Fibroblast of the aortic adventitia (primary cell): ENCODE results near the gene MRPL12. TPM values are rescaled to one million over a fixed set of nuclear protein-coding genes. Genes with fewer than 3 reads are reported as not detected.

Experiments
- DNase-seq: peaks from one replicate; pipeline ENCODE4 v3.0.0-alpha.2; 2010; ENCODE audit warnings: low read depth
- H3K4me3 ChIP-seq: 2 replicates; pipeline ENCODE4 v1.5.1; 2011; ENCODE audit warnings: low read depth, mild to moderate bottlenecking, control low read depth, low read length, moderate library complexity
- CTCF ChIP-seq: IDR thresholded peaks from 2 replicates; pipeline ENCODE4 v1.5.1; 2011; ENCODE audit warnings: mild to moderate bottlenecking, low read length, control low read depth, inconsistent platforms; ENCODE audit not compliant: insufficient read depth
- total RNA-seq: library from RNA; depleted of rRNA; stranded (reverse); fragments of >200 nt; gene quantifications from 2 replicates; pipeline ENCODE4 v1.2.3, GENCODE V29; 2012; ENCODE audit warnings: low replicate concordance

The MRPL12 gene
- total RNA-seq, 1 donor: 19.2 TPM

- TF ChIP-seq CTCF: no peak
- no peak for DNase-seq
- H3K4me3 ChIP-seq: no peak overlapping the region
Observed at GRCh38 chr17:81686614-81687013, 16.6 kb upstream of the MRPL12 start.

DNA sequence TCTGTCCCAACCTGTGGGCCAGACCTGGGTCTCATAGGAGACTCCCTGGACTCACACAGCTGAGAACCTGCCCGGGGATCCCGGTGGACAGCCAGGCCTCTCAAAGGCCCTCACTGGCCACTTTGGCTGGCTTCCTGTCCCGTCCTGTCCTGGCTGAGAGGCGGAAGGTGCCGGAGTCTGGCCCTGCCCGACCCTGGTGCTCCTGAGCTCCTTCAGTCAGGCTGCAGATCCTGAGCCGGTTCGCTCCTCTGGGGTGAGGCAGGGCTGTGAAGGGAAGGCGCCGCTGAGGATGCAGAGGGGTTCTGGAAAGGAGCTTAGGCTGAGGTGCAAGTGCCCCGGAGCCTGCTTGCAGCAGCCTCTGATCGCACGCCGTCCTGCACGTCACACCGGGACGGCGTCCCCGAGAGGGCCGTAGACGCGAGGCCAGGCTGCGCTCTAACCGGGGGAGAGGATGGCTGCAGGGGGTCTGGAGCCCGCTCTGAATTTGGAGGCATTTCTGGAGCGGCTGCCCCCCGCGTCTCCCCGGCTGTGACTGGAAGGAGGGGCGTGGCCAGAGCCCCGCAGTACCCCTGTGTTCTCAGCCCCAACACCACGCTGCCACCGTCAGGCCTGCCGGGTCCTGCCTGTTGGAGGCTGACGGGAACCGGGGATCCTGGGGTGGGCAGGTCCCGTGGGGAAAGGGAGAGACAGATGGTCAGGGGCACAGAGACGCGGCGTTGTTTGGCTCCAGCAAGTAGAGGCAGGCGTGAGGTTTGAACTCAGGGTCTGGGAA, 15.2 kb upstream of the MRPL12 start:
- no peak for DNase-seq
- H3K4me3 ChIP-seq: no peak overlapping the region
- no peak for TF ChIP-seq CTCF

DNA sequence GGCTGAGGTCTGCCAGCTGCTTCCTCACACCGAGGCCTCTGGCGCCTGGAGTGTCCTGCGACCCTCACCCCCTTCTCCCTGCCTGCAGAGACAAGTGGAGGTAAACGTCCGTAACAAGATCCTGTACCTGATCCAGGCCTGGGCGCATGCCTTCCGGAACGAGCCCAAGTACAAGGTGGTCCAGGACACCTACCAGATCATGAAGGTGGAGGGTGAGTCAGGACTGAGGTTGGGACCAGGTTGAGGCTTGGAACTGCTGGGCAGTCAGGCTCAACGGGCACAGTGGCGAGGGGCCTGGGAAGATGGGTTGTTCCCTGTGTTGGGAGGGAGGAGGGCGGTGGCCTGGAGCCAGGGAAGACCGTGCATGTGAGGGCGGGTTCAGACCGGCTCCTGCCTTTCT, 14.6 kb upstream of the MRPL12 start:
- DNase-seq: no peak
- no peak overlapping the region for H3K4me3 ChIP-seq
- no peak for TF ChIP-seq CTCF

DNA sequence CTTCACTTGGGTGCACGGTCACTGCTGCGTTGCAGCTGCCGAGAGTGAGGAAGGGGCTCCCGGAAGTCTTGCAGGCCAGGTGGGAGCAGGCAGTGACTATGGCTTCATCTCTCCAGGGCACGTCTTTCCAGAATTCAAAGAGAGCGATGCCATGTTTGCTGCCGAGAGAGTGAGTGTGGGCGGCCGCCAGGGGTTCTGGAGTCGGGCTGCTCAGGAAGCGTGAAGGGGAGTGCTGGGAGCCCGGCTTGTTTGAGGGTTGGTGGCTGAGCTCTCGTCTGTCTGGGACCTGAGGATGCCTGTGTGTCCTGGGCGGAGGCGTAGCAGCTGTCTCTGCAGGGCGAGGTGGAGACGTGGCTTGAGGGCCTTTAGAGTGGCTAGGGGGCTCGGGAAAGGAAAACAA, 13.1 kb upstream of the MRPL12 start:
- TF ChIP-seq CTCF: no peak
- H3K4me3 ChIP-seq: no peak overlapping the region
- no peak for DNase-seq

DNA sequence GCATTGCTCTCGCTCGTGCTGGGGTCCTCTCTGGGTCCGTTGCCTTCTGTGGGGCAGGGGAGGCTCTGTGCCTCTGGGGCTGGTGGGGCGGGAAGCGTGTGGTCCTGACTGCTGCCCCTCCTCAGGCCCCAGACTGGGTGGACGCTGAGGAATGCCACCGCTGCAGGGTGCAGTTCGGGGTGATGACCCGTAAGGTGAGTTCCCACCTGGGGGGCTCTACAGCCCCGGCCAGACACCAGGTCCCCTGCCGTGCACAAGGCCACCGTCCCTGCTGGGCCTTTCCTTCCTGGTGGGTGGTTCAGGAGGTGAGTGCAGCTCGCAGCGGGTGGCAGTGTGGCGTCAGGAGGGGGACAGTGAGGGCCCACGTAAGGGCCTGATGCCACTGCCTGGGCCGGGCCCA, 12.6 kb upstream of the MRPL12 start:
- TF ChIP-seq CTCF: no peak
- H3K4me3 ChIP-seq: no peak overlapping the region
- no peak for DNase-seq

- TF ChIP-seq CTCF: no peak
Observed at GRCh38 chr17:81691196-81691595, 12.0 kb upstream of the MRPL12 start.

DNA sequence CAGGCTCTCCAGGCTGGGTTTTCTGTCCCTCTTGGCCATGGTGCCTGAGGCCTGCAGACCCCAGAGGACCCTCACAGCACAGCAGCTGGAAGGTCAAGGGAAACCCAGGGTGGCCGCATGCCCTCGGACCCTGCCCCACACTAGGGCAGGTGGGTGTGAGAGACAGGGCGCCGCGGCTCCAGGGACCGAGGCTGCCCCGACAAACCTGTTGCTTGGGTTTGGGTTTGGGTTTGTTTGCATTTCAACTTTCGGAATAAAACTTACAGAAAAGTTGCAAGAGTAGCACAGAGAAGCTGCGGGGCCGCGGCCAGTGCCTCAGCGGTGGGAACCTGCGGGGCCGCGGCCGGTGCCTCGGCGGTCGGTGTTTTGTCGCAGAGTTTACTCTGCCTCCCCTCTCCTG, 11.6 kb upstream of the MRPL12 start:
- no peak for TF ChIP-seq CTCF
- H3K4me3 ChIP-seq: no peak overlapping the region
- DNase-seq: no peak

More at GRCh38 chr17:81691196-81691595, 12.0 kb upstream of the MRPL12 start:
- no peak for DNase-seq
- H3K4me3 ChIP-seq: no peak overlapping the region
